Measurements from ENCODE around the gene SCN1B. TPM values are rescaled to one million over a fixed set of nuclear protein-coding genes. Genes with fewer than 3 reads are reported as not detected.

Gene SCN1B
- total and polyA plus RNA-seq, 10 of the 15 experiments (the other 5 are each of a cell fraction or from before 2014, with no cell fraction given): 0.04 to 0.54 (median 0.11) TPM; not detected in 3

- Histone ChIP-seq H4K20me1 (ENCODE audit: control insufficient read depth, insufficient read depth) (no peaks in the 10 kb centered on the region), H3K36me3 (ENCODE audit: control insufficient read depth in 2 of 2, insufficient read depth in 2 of 2, low read length in 1 of 2) (no peaks in the 10 kb centered on the region), H3K4me1 (ENCODE audit: control insufficient read depth, insufficient read depth, low read length) (no peaks in the 10 kb centered on the region), H3K4me2 (ENCODE audit: control insufficient read depth, insufficient read depth) (no peak overlapping the region), H3K27me3 (replicated peaks in 1 of 2; ENCODE audit: control insufficient read depth in 2 of 2, insufficient read depth in 2 of 2, low read length in 1 of 2) (no peaks in the 10 kb centered on the region), H3K27ac (ENCODE audit: control insufficient read depth, insufficient read depth) (no peak overlapping the region), H3K4me3 (no peak overlapping the region), H2AFZ (ENCODE audit: control insufficient read depth, low read depth, low read length) (no peak overlapping the region), H3K9ac (ENCODE audit: control insufficient read depth, insufficient read depth, low read length) (no peak overlapping the region), H3K79me2 (ENCODE audit: control insufficient read depth, insufficient read depth, low read length) (no peaks in the 10 kb centered on the region), H3K9me3 (replicated peaks; ENCODE audit: control insufficient read depth, insufficient read depth, low read length) (no peaks in the 10 kb centered on the region)
- ATAC-seq: no peak
- SMC1A ChIA-PET (ENCODE audit: uncharacterized antibody, unreplicated experiment): interaction anchor here (0.6 to 1.4 kb wide), 3 partner anchors 17 to 28 kb away, joined by 3 to 5 read pairs (median 4); no protein-coding TSS in a partner anchor
- BruUV-seq (replicated peaks): no TSS peak
- WGBS (ENCODE audit: insufficient coverage, insufficient replicate concordance, low lambda C conversion rate, missing lambda C conversion rate): 25% methylated on average over 3 of the region's 3 CpGs
- in situ Hi-C loops (cut with MboI) (no loop called here), intact Hi-C loops (cut with micrococcal nuclease; ENCODE audit: unreplicated experiment) (no loop called here)
- CTCF ChIA-PET: interaction anchor here (0.8 to 1.3 kb wide), 3 partner anchors 11 to 60 kb away, joined by 3 to 5 read pairs (median 4); no protein-coding TSS in a partner anchor
- FAIRE-seq: no peak
- no peak for TF ChIP-seq KLF5 (IDR thresholded peaks at IDR 0.05; ENCODE audit: partially characterized antibody)
- TF ChIP-seq NRF1 (conservative IDR thresholded peaks at IDR 0.05; ENCODE audit: low read depth, low read length): no peak
- TF ChIP-seq MLLT1 (IDR thresholded peaks at IDR 0.05): no peak
- no peak for TF ChIP-seq RFX5 (IDR thresholded peaks at IDR 0.05; ENCODE audit: low read depth, low read length)
- DNase-seq (ENCODE audit: low read depth, low spot score): no peak
- POLR2A ChIA-PET: no interaction called here
- RAD21 ChIA-PET (ENCODE audit: unreplicated experiment): no interaction called here
Observed at GRCh38 chr19:34984287-34984686, 46.0 kb upstream of the SCN1B start.
